Measurements from ENCODE around the gene MYO5B.

The MYO5B gene

DNA sequence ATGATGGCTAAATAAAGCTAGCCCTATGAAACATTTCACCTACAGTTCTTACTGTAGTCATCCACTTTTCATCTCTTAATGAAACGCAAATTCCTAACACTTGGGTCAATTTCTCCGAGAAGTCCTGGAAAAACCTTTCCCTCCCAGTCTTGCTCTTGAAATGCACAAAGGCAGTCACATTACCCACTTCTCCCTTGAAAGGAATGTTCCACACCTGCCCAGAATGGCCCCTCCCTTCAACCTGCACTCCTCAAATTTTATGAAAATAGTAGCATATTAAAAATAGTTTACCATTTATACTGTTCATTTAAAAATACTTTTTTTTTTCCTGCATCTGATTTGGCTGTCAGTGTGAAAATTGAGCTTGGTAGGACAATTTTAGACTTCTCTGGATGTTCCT is 316.9 kb downstream of the MYO5B start:
- TF ChIP-seq, protein P1, sequence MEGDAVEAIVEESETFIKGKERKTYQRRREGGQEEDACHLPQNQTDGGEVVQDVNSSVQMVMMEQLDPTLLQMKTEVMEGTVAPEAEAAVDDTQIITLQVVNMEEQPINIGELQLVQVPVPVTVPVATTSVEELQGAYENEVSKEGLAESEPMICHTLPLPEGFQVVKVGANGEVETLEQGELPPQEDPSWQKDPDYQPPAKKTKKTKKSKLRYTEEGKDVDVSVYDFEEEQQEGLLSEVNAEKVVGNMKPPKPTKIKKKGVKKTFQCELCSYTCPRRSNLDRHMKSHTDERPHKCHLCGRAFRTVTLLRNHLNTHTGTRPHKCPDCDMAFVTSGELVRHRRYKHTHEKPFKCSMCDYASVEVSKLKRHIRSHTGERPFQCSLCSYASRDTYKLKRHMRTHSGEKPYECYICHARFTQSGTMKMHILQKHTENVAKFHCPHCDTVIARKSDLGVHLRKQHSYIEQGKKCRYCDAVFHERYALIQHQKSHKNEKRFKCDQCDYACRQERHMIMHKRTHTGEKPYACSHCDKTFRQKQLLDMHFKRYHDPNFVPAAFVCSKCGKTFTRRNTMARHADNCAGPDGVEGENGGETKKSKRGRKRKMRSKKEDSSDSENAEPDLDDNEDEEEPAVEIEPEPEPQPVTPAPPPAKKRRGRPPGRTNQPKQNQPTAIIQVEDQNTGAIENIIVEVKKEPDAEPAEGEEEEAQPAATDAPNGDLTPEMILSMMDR (IDR thresholded peaks at IDR 0.05; ENCODE audit: control insufficient read depth, insufficient read depth, low read depth, low read length, missing control alignments), result no peak
- DNase-seq (ENCODE audit: low read depth), result no peak
- H3K4me3 ChIP-seq (ENCODE audit: control insufficient read depth, low read depth, low read length), result no peak overlapping the region

DNA sequence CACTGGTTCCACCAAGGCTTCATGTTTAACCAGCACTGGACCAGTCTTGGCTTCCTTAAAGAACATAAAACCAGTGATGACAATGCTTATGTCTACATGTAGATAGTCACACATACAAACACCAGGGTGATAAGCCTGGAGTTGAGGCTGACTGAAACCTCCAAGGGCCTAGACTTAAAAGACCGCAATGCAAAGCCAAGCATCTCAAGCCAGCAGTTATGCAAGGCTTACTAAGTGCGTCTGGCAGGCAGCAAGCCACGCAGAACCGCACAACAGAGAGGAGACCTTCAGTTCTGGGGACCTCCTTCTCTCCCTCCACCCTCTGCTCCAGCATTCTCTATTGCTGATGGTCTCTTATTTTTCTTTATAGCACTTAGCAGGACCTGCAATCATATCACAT is 318.4 kb downstream of the MYO5B start:
- TF ChIP-seq, protein P1 (IDR thresholded peaks at IDR 0.05; ENCODE audit: control insufficient read depth, insufficient read depth, low read depth, low read length, missing control alignments), result no peak
- H3K4me3 ChIP-seq (ENCODE audit: control insufficient read depth, low read depth, low read length), result no peak overlapping the region
- no peak for DNase-seq (ENCODE audit: low read depth)

DNA sequence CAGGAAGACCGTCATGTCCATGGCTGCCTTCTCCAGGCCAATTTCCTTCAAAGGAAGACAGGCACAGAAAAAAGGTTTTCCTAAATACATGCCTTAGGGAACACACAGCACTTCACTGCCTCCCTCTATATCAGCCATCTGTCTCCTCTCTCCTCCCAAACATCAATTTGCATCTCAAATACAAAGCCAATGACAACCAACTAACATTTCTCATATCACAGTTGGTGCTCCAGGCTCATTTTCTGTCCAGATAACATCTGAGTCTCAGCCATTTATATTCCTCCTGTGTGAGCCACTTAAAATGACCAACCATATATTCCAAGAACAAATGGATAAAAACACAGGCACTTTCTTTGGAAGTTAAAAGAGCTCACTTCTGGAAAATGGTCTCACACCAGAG is 319.2 kb downstream of the MYO5B start:
- TF ChIP-seq, protein P1 (IDR thresholded peaks at IDR 0.05; ENCODE audit: control insufficient read depth, insufficient read depth, low read depth, low read length, missing control alignments), result no peak
- DNase-seq (ENCODE audit: low read depth), result no peak
- no peak overlapping the region for H3K4me3 ChIP-seq (ENCODE audit: control insufficient read depth, low read depth, low read length)

DNA sequence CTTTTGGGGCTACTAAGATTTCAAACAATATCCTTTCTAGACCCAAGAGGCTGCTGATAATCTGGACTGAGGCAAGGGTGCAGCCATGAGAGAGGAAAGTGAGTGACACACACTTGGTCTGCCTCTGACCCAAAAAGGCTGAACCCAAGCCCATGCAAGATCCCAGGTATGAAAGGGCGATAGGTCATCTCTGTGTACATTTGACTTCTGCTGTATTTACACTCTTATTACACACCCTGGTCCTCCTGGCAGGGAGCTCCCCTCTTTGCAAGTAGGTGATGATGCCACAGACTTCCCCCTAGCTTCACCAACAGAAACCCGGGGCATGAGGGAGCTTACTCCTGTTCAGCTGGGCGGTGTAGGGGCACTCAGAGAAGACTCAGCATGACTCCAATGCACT is 319.8 kb downstream of the MYO5B start:
- DNase-seq (ENCODE audit: low read depth), result no peak
- no peak overlapping the region for H3K4me3 ChIP-seq (ENCODE audit: control insufficient read depth, low read depth, low read length)
- TF ChIP-seq, protein P1 (IDR thresholded peaks at IDR 0.05; ENCODE audit: control insufficient read depth, insufficient read depth, low read depth, low read length, missing control alignments), result no peak

DNA sequence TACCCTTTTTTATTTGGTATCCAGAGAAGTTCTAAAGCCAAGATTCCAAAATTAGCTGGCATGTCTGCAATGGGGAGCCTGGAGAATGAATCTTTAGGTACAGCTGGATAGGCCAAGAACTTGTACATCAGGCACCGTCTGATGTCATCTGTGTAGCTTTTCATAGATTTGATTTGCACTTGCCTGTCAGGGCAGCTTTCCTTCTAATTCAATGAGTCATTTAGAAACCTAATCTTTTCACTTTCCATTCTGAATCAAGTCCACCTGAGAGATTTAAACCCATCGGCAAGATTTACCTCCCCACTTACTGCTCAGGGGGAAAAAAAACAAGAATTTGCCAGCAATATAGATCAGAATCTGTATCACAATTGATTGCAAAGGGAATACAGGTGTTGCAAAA is 320.7 kb downstream of the MYO5B start:
- DNase-seq (ENCODE audit: low read depth), result no peak
- TF ChIP-seq, protein P1 (IDR thresholded peaks at IDR 0.05; ENCODE audit: control insufficient read depth, insufficient read depth, low read depth, low read length, missing control alignments), result no peak
- no peak overlapping the region for H3K4me3 ChIP-seq (ENCODE audit: control insufficient read depth, low read depth, low read length)

DNA sequence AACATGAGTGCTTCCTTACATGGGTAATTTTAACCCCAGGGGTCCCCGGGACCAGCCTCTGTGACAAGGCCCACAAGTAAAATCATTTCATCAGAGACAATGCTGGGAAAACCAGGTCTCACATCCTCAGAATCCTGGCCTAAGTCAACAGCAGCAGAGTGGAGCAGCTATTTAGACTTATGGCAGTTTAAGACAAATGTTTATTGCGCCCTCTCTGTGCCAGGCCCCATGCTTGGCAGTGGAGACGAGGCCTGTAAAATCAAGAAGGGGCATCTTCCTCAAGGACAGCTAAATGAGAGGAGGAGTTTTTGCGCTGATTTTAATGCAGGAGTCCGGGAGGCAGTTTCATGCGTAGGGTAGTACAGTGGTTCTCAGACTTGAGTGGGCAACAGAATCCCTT is 325.6 kb downstream of the MYO5B start:
- no peak for DNase-seq (ENCODE audit: low read depth)
- H3K4me3 ChIP-seq (ENCODE audit: control insufficient read depth, low read depth, low read length), result no peak overlapping the region
- TF ChIP-seq, protein P1 (IDR thresholded peaks at IDR 0.05; ENCODE audit: control insufficient read depth, insufficient read depth, low read depth, low read length, missing control alignments), result no peak

DNA sequence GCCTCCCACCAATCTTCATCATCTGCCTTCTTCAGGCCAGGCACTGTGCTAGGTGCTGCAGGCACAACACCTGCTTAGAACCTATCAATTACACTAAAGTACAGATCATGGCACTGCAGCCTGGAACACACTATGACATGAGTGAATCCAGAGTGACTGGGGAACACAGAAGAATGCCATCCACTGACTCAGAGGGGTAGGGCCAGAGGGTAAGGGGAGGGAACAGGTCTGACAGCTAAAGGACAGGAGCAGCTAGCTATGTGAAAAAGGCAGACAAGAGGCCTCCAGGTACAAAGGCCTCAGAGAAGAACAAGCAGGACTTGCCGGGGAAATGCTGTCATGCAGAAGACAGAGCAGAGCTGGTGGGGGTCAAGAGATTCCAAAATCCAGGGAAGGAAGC is 328.3 kb downstream of the MYO5B start:
- H3K4me3 ChIP-seq (ENCODE audit: control insufficient read depth, low read depth, low read length), result no peak overlapping the region
- TF ChIP-seq, protein P1 (IDR thresholded peaks at IDR 0.05; ENCODE audit: control insufficient read depth, insufficient read depth, low read depth, low read length, missing control alignments), result no peak
- no peak for DNase-seq (ENCODE audit: low read depth)

Data from AG09309 (cell line).